GM10847 (cell line): ENCODE data around the gene CCN5.

Experiments
- POLR2A ChIP-seq: IDR thresholded peaks from 2 replicates; pipeline ENCODE4 v1.6.1; 2011; ENCODE audit not compliant: insufficient read length; ENCODE audit errors: extremely low read depth

Gene CCN5, protein sequence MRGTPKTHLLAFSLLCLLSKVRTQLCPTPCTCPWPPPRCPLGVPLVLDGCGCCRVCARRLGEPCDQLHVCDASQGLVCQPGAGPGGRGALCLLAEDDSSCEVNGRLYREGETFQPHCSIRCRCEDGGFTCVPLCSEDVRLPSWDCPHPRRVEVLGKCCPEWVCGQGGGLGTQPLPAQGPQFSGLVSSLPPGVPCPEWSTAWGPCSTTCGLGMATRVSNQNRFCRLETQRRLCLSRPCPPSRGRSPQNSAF

GRCh38 chr20:44714701-44715498 is at the start of gene CCN5:
Gene CCN5, plus strand, starts transcription at chr20:44715369. Its CDS starts 22 bp downstream, at chr20:44715391.
- TF ChIP-seq POLR2A, result no peak

GRCh38 chr20:44666066-44666465 is 49.1 kb upstream of the CCN5 start:
- TF ChIP-seq POLR2A, result no peak

DNA sequence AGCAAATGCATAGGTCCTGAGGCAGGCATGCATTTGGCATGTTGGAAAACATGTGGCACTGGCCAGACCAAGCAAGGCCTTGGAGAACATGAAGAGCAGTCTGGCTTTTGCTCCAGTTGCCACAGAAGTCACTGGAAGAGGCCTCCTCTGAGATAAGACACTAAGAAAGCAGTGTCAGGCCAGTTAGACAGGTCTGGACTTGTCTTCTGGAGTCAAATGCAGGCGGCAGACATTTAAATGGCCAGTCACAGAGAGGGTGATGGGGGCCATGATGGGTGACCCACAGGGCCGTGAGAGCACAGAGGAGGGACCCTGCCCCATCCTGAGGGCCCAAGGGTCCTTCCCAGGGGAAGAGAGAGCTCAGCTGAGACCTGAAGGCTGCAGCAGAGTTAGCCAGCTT is 36.9 kb upstream of the CCN5 start:
- no peak for TF ChIP-seq POLR2A

GRCh38 chr20:44678990-44679611 is 36.1 kb upstream of the CCN5 start:
- no peak for TF ChIP-seq POLR2A

- TF ChIP-seq POLR2A, result no peak
Observed at GRCh38 chr20:44681796-44682566, 33.2 kb upstream of the CCN5 start.

GRCh38 chr20:44683263-44684046 is 31.7 kb upstream of the CCN5 start:
- TF ChIP-seq POLR2A, result no peak

GRCh38 chr20:44684047-44684967 is 30.9 kb upstream of the CCN5 start:
- no peak for TF ChIP-seq POLR2A

DNA sequence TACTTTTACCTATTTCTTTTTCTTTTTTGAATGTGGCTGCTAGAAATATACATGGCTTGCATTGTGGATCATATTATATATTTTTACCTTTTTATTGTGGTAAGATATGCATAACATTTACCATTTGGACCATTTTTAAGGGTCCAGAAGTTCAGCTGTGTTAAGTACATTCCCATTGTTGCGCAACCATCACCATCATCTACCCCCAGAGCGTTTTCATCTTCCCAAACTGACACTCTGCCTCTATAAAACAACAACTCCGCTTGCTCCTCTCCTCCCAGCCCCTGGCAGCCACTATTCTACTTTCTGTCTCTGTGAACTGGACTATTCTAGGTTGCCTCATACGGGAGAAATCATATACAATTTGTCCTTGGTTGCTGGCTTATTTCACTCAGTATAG is 28.2 kb upstream of the CCN5 start:
- TF ChIP-seq POLR2A, result no peak

DNA sequence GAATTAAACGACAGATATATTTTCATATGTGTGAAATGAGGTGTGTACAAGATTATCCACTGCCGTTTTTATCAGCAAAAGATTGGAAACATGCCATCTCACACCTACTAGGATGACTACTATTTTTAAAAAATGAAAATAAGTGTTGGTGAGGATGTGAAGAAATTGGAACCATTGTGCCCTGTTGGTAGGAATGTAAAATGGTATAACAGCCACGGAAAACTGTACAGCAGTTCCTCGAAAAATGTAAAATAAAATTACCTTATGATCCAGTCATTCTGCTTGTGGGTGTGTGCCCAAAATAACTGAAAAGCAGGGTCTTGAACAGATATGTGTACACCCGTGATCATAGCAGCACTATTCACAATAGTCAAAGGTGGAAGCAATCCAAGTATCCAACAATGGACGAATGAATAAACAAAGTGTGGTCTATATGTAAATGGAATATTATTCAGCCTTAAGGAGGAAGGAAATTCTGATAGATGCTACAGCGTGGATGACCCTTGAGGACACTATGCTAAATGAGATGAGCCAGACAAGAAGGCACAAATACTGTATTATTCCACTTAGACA is 27.0 kb upstream of the CCN5 start:
- no peak for TF ChIP-seq POLR2A

- TF ChIP-seq POLR2A, result no peak
Observed at GRCh38 chr20:44689809-44690208, 25.4 kb upstream of the CCN5 start.

DNA sequence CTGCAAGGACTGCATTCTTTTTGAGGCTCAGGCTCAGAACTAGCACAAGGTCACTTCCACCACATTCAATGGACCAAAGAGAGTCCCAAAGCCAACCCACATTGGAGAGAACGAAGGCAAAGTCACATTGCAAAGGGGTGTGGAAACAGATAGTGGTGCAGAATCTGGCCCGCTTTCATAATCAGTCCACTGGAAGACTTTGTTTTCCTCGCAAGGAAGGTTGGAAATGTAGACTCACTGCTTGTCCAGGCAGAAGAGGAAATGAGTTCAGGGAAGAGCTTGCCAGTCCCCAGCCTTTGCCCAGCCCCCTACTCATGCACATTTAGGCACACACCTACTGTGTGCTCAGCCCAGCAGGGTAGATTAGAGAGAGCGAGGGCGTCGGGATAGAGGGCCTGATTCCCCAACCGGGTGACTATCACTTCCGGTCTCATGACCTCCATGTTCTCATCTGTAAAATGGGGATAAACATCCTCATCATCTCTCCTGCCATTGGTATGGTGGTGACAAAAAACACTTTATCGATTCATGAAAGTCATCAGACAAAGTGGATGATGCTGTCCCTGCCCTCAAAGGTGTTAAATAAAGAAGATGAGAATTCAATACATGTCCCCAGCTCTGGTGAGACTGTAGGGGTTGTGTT is 24.3 kb upstream of the CCN5 start:
- TF ChIP-seq POLR2A, result no peak

DNA sequence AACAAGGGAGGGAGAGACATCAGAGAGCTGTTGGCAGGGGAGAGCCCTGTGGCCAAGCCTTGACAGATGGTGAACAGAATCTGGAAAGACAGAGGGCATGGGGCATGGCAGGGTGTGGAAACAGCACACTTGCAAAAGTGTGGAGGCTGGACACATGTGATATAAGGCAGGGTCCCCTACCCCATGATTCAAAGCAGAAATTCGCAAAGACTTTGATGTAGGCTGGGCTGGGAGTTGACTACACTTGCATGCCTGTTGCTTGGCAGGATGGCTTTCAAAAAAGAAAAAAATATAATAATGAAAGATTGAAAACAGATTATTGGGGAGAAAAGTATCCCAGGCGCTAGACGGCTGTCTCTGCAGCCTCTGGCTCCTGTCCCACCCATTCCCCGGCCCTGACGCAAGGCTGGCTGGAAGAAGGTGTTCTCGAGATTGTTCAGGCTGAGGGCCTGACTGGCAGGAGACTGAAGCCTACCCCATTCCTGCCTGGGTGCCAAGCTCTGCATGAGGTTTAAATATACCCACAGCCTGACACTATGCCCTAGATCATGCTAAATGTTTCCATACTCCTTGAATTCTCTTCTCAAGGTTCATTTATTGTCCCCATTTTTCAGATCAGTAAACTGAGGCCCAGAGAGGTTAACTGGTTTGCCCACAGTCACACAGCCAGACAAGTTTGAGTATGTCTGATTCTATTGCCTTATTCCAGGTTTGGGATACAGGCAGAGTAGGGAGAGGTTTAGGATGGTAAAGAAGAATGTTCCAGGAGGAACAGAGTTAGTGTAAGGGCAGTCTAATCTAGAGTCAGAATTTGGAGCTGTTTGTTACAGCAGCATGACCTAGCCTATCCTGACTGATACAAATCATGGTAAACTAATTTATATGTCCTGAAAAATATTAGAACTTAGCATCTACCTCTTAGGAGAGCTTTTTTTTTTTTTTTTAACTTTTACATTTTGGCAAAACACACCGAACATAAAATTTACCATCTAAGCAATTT is 23.4 kb upstream of the CCN5 start:
- TF ChIP-seq POLR2A, result no peak

DNA sequence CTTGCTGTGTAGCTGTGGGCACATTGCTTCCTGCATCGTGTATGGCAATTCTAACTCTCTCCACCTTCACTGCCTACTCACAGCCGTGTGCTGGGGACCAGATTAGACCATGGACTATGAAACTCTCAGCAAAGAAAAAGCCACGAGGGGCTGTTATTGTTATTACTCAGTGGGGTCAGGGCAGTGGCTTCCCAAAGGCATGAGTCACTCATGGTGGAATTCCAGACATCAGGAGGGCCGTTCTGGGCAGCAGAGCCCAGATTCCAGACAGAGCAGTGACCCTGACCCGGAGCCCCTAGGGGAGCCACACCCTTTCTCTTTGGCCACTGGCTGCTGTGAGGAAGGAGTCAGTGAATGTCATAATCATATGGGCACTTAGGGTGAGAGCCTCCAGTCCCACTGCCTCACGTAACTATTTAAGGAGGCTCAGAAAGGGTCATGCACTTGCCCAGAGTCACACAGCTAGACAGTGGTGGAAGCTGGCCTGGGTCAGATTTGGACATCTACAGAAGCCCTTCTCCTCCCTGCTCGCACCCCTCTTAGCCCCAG is 22.2 kb upstream of the CCN5 start:
- no peak for TF ChIP-seq POLR2A
